Upper lobe of right lung (tissue), 1 donor: ENCODE results near the gene WDR37. TPM values are rescaled to one million over a fixed set of nuclear protein-coding genes. Genes with fewer than 3 reads are reported as not detected.

Source experiments
- ATAC-seq: fragments of 200-7000 bp; cut with Tn5 transposase; one replicate; pipeline ENCODE4 v1.9.1; 2020; ENCODE audit warnings: mild to moderate bottlenecking, moderate library complexity
- DNase-seq: peaks from one replicate; pipeline ENCODE4 v3.0.0-alpha.2; 2020
- H3K27ac ChIP-seq: fragments of 200-600 bp; one replicate; pipeline ENCODE4 v1.8.0; 2022
- H3K27me3 ChIP-seq: fragments of 200-600 bp; one replicate; pipeline ENCODE4 v1.8.0; 2022; ENCODE audit warnings: mild to moderate bottlenecking
- H3K36me3 ChIP-seq: fragments of 200-600 bp; one replicate; pipeline ENCODE4 v1.8.0; 2022
- H3K4me1 ChIP-seq: fragments of 200-600 bp; one replicate; pipeline ENCODE4 v1.8.0; 2022
- H3K4me3 ChIP-seq: fragments of 200-600 bp; one replicate; pipeline ENCODE4 v1.8.0; 2022; ENCODE audit warnings: mild to moderate bottlenecking
- H3K9me3 ChIP-seq: fragments of 200-600 bp; one replicate; pipeline ENCODE4 v1.8.0; 2022
- CTCF ChIP-seq: fragments of 200-600 bp; IDR thresholded peaks from one replicate; pipeline ENCODE4 v1.8.0; 2022; ENCODE audit warnings: antibody characterized with exemption
- intact Hi-C: fragments of 100-400 bp; cut with DNase I; formaldehyde crosslinking; loops from one replicate; pipeline ENCODE4 v1.11.0; 2022
- total RNA-seq: library from RNA; stranded (reverse); fragmentation: NEBNext Ultra II Directional; extraction: Animal tissue kit (Norgen Biotek cat#: 25700); gene quantifications from one replicate; pipeline ENCODE4 v1.2.1, GENCODE V29; 2021
- donor health status: DM: no; HTN: yes; CAD: no; lungs with severe emphysema.

The WDR37 gene
- total RNA-seq, 1 donor from 2014 or later = 19.9 TPM

GRCh38 chr10:1152386-1153250 is 96.4 kb downstream of the WDR37 start:
- no peaks in the 10 kb centered on the region for H3K9me3 ChIP-seq
- DNase-seq (peak; percentile 37), ATAC-seq (no peak)
- no peak overlapping the region for H3K27ac ChIP-seq
- H3K36me3 ChIP-seq = no peaks in the 10 kb centered on the region
- H3K4me1 ChIP-seq = no peaks in the 10 kb centered on the region
- no peaks in the 10 kb centered on the region for H3K27me3 ChIP-seq
- no peak for TF ChIP-seq CTCF
- intact Hi-C loops = no loop called here
- no peak overlapping the region for H3K4me3 ChIP-seq

- intact Hi-C loops = no loop called here
- no peak for DNase-seq
- Histone ChIP-seq H3K4me3 (no peak overlapping the region), H3K9me3 (no peaks in the 10 kb centered on the region), H3K36me3 (no peaks in the 10 kb centered on the region), H3K27me3 (no peaks in the 10 kb centered on the region), H3K4me1 (no peaks in the 10 kb centered on the region), H3K27ac (no peak overlapping the region)
- TF ChIP-seq CTCF = no peak
- ATAC-seq = no peak
These were observed 97.1 kb downstream of the WDR37 start for GRCh38 chr10:1153251-1153763.

GRCh38 chr10:1153805-1154351 is 97.7 kb downstream of the WDR37 start:
- intact Hi-C loops = no loop called here
- no peak for TF ChIP-seq CTCF
- H3K9me3 ChIP-seq = no peaks in the 10 kb centered on the region
- no peak overlapping the region for H3K27ac ChIP-seq
- DNase-seq (peak; percentile 42), ATAC-seq (no peak)
- H3K4me1 ChIP-seq = no peaks in the 10 kb centered on the region
- no peaks in the 10 kb centered on the region for H3K27me3 ChIP-seq
- H3K36me3 ChIP-seq = no peaks in the 10 kb centered on the region
- H3K4me3 ChIP-seq = no peak overlapping the region

- no peaks in the 10 kb centered on the region for H3K36me3 ChIP-seq
- ATAC-seq (no peak), DNase-seq (no peak)
- no peaks in the 10 kb centered on the region for H3K9me3 ChIP-seq
- no peak overlapping the region for H3K27ac ChIP-seq
- intact Hi-C loops = no loop called here
- no peaks in the 10 kb centered on the region for H3K4me1 ChIP-seq
- TF ChIP-seq CTCF = no peak
- no peaks in the 10 kb centered on the region for H3K27me3 ChIP-seq
- H3K4me3 ChIP-seq = no peak overlapping the region
These were observed 98.5 kb downstream of the WDR37 start for GRCh38 chr10:1154531-1155295.

GRCh38 chr10:1155791-1156615 is 99.8 kb downstream of the WDR37 start:
- peak; percentile 54 for DNase-seq
- ATAC-seq = no peak
- Histone ChIP-seq H3K9me3 (no peaks in the 10 kb centered on the region), H3K36me3 (no peaks in the 10 kb centered on the region), H3K4me1 (no peaks in the 10 kb centered on the region), H3K4me3 (no peak overlapping the region), H3K27ac (no peak overlapping the region), H3K27me3 (no peaks in the 10 kb centered on the region)
- TF ChIP-seq CTCF = no peak
- intact Hi-C loops = no loop called here
